ENCODE data around the gene HS3ST2. TPM values are rescaled to one million over a fixed set of nuclear protein-coding genes. Genes with fewer than 3 reads are reported as not detected.
"Not testable (repeated sequence)": the region's sequence is repeated elsewhere in the genome, so short reads cannot be mapped to it uniquely, and the experiment has no call there.

The HS3ST2 gene
- total RNA-seq, 2 donors from 2014 or later: 0.77 to 2.8 TPM

DNA sequence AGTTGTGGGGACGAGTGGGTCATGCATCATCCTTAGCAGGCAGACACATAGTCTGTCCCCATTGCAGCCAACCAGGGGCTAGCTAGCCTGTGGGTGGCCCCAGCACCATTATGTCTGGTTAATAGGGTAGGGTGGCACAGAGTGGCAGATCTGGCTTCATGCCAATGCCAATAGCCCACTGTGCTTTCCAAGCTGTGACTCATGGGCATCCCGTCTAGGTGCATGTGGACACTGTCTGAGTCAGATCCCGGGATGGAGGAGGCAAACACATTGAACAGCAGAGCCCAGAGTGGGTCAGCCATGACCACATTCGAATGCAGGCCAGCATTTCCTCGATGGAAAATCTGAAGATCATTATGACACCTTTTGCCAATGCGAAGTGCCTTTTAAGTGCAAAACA, 2.5 kb downstream of the HS3ST2 start:
- intact Hi-C loops (cut with DNase I): no loop called here
- no peak for DNase-seq (ENCODE audit: low spot score)
- TF ChIP-seq POLR2AphosphoS5 (IDR thresholded peaks at IDR 0.05) (no peak), POLR2A (IDR thresholded peaks at IDR 0.05) (no peak)
- TF ChIP-seq, protein P1, sequence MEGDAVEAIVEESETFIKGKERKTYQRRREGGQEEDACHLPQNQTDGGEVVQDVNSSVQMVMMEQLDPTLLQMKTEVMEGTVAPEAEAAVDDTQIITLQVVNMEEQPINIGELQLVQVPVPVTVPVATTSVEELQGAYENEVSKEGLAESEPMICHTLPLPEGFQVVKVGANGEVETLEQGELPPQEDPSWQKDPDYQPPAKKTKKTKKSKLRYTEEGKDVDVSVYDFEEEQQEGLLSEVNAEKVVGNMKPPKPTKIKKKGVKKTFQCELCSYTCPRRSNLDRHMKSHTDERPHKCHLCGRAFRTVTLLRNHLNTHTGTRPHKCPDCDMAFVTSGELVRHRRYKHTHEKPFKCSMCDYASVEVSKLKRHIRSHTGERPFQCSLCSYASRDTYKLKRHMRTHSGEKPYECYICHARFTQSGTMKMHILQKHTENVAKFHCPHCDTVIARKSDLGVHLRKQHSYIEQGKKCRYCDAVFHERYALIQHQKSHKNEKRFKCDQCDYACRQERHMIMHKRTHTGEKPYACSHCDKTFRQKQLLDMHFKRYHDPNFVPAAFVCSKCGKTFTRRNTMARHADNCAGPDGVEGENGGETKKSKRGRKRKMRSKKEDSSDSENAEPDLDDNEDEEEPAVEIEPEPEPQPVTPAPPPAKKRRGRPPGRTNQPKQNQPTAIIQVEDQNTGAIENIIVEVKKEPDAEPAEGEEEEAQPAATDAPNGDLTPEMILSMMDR (IDR thresholded peaks at IDR 0.05): no peak
- Histone ChIP-seq H3K4me1 (replicated peaks) (peaks cover 7% of the 10 kb centered on the region), H3K4me3 (no peak overlapping the region), H3K9me3 (no peaks in the 10 kb centered on the region), H3K27ac (no peak overlapping the region), H3K36me3 (no peaks in the 10 kb centered on the region), H3K27me3 (replicated peaks; ENCODE audit: insufficient read depth) (no peaks in the 10 kb centered on the region)
- WGBS: 75% methylated on average over 6 of the region's 6 CpGs

DNA sequence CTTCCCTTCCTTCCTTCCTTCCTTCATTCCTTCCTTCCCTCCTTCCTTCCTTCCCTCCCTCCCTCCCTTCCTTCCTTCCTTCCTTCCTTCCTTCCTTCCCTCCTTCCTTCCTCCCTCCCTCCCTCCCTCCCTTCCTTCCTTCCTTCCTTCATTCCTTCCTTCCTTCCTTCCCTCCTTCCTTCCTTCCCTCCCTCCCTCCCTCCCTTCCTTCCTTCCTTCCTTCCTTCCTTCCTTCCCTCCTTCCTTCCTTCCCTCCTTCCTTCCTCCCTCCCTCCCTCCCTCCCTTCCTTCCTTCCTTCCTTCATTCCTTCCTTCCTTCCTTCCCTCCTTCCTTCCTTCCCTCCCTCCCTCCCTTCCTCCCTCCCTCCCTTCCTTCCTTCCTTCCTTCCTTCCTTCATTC, 4.8 kb downstream of the HS3ST2 start:
- H3K27me3 ChIP-seq (replicated peaks; ENCODE audit: insufficient read depth); intact Hi-C loops (cut with DNase I); H3K4me1 ChIP-seq (replicated peaks); H3K27ac ChIP-seq; H3K4me3 ChIP-seq; H3K36me3 ChIP-seq; DNase-seq (ENCODE audit: low spot score); H3K9me3 ChIP-seq: not testable (repeated sequence)

- DNase-seq (ENCODE audit: low spot score): no peak
- intact Hi-C loops (cut with DNase I): no loop called here
- Histone ChIP-seq H3K27me3 (replicated peaks; ENCODE audit: insufficient read depth) (no peaks in the 10 kb centered on the region), H3K27ac (no peak overlapping the region), H3K36me3 (no peaks in the 10 kb centered on the region), H3K4me3 (no peak overlapping the region), H3K9me3 (no peaks in the 10 kb centered on the region), H3K4me1 (replicated peaks) (no peaks in the 10 kb centered on the region)
- TF ChIP-seq POLR2AphosphoS5 (IDR thresholded peaks at IDR 0.05): no peak
- no peak for TF ChIP-seq POLR2A (IDR thresholded peaks at IDR 0.05)
- TF ChIP-seq, protein P1 (IDR thresholded peaks at IDR 0.05): no peak
- 71% methylated on average over 3 of the region's 3 CpGs for WGBS
Observed at GRCh38 chr16:22838681-22839080, 24.7 kb downstream of the HS3ST2 start.

- H3K27me3 ChIP-seq (replicated peaks; ENCODE audit: insufficient read depth); intact Hi-C loops (cut with DNase I); H3K36me3 ChIP-seq; H3K4me1 ChIP-seq (replicated peaks); H3K4me3 ChIP-seq; DNase-seq (ENCODE audit: low spot score); H3K9me3 ChIP-seq; H3K27ac ChIP-seq: not testable (repeated sequence)
- WGBS: 83% methylated on average over 4 of the region's 4 CpGs
Observed at GRCh38 chr16:22842031-22842430, 28.1 kb downstream of the HS3ST2 start.

DNA sequence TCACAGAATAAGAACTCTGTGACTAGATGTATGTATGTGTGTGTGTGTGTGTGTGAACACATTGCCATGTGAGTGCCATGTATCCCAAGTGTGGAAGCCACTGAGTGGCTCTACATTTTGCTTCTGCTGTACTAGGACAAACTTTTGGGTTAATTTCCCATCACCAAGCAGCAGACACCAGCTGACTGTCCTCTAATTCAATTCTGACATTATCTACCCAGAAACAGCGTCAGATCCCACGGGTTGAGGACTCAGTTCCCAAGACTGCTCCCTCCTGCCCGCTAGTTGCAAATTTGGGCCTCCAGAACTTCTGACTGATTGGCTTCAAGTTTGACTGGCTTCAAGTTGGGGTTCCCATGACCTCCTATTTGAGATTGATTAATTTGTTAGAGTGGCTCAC, 29.2 kb downstream of the HS3ST2 start:
- H3K9me3 ChIP-seq: no peaks in the 10 kb centered on the region
- no peak overlapping the region for H3K4me3 ChIP-seq
- 50% methylated on average over 3 of the region's 3 CpGs for WGBS
- H3K36me3 ChIP-seq: no peaks in the 10 kb centered on the region
- DNase-seq (ENCODE audit: low spot score): no peak
- intact Hi-C loops (cut with DNase I): no loop called here
- H3K4me1 ChIP-seq (replicated peaks): no peaks in the 10 kb centered on the region
- no peak overlapping the region for H3K27ac ChIP-seq
- H3K27me3 ChIP-seq (replicated peaks; ENCODE audit: insufficient read depth): no peaks in the 10 kb centered on the region
- TF ChIP-seq, protein P1 (IDR thresholded peaks at IDR 0.05): no peak
- TF ChIP-seq POLR2A (IDR thresholded peaks at IDR 0.05) (no peak), POLR2AphosphoS5 (IDR thresholded peaks at IDR 0.05) (no peak)

GRCh38 chr16:22843856-22844255, 29.9 kb downstream of the HS3ST2 start:
- Histone ChIP-seq H3K36me3 (no peaks in the 10 kb centered on the region), H3K4me1 (replicated peaks) (no peaks in the 10 kb centered on the region), H3K27me3 (replicated peaks; ENCODE audit: insufficient read depth) (no peaks in the 10 kb centered on the region), H3K27ac (no peak overlapping the region), H3K4me3 (no peak overlapping the region), H3K9me3 (no peaks in the 10 kb centered on the region)
- WGBS: 61% methylated on average over 2 of the region's 2 CpGs
- DNase-seq (ENCODE audit: low spot score): no peak
- no peak for TF ChIP-seq POLR2A (IDR thresholded peaks at IDR 0.05)
- TF ChIP-seq POLR2AphosphoS5 (IDR thresholded peaks at IDR 0.05): no peak
- TF ChIP-seq, protein P1 (IDR thresholded peaks at IDR 0.05): no peak
- intact Hi-C loops (cut with DNase I): no loop called here
